ENCODE measurements around the gene RSRC2.

RSRC2 gene

GRCh38 chr12:122558745-122559641 is 32.3 kb upstream of the RSRC2 start:
- no peak for DNase-seq (ENCODE audit: low read depth)
- TF ChIP-seq CTCF (IDR thresholded peaks at IDR 0.05; ENCODE audit: control insufficient read depth, insufficient read depth, low read depth, low read length, missing control alignments): no peak
- H3K4me3 ChIP-seq (ENCODE audit: control insufficient read depth, low read depth, low read length): no peak overlapping the region

- TF ChIP-seq CTCF (IDR thresholded peaks at IDR 0.05; ENCODE audit: control insufficient read depth, insufficient read depth, low read depth, low read length, missing control alignments): no peak
- DNase-seq (ENCODE audit: low read depth): no peak
- no peak overlapping the region for H3K4me3 ChIP-seq (ENCODE audit: control insufficient read depth, low read depth, low read length)
These were observed 20.6 kb upstream of the RSRC2 start for GRCh38 chr12:122547330-122547729.

- no peak for DNase-seq (ENCODE audit: low read depth)
- no peak for TF ChIP-seq CTCF (IDR thresholded peaks at IDR 0.05; ENCODE audit: control insufficient read depth, insufficient read depth, low read depth, low read length, missing control alignments)
- H3K4me3 ChIP-seq (ENCODE audit: control insufficient read depth, low read depth, low read length): no peak overlapping the region
These were observed 19.1 kb upstream of the RSRC2 start for GRCh38 chr12:122545855-122546254.

GRCh38 chr12:122544537-122544936 is 17.8 kb upstream of the RSRC2 start:
- H3K4me3 ChIP-seq (ENCODE audit: control insufficient read depth, low read depth, low read length): no peak overlapping the region
- no peak for TF ChIP-seq CTCF (IDR thresholded peaks at IDR 0.05; ENCODE audit: control insufficient read depth, insufficient read depth, low read depth, low read length, missing control alignments)
- DNase-seq (ENCODE audit: low read depth): no peak

- H3K4me3 ChIP-seq (ENCODE audit: control insufficient read depth, low read depth, low read length): no peak overlapping the region
- DNase-seq (ENCODE audit: low read depth): no peak
- TF ChIP-seq CTCF (IDR thresholded peaks at IDR 0.05; ENCODE audit: control insufficient read depth, insufficient read depth, low read depth, low read length, missing control alignments): no peak
These were observed 11.8 kb upstream of the RSRC2 start for GRCh38 chr12:122538496-122538895.

GRCh38 chr12:122537021-122537420 is 10.3 kb upstream of the RSRC2 start:
- no peak overlapping the region for H3K4me3 ChIP-seq (ENCODE audit: control insufficient read depth, low read depth, low read length)
- DNase-seq (ENCODE audit: low read depth): no peak
- no peak for TF ChIP-seq CTCF (IDR thresholded peaks at IDR 0.05; ENCODE audit: control insufficient read depth, insufficient read depth, low read depth, low read length, missing control alignments)

Measured in AG09309 (cell line).